Fibroblast of skin of right quadriceps (primary cell): ENCODE results near the gene GNAI2.
A peak's percentile ranks its signal among the peaks of the same experiment; 100 is the strongest.
"Not testable (repeated sequence)": the region's sequence is repeated elsewhere in the genome, so short reads cannot be mapped to it uniquely, and the experiment has no call there.

Experiments
- DNase-seq: peaks from one replicate; pipeline ENCODE4 v3.0.0-alpha.2; 2013

The GNAI2 gene

GRCh38 chr3:50248387-50248786 is 12.4 kb downstream of the GNAI2 start:
- DNase-seq, result no peak

- DNase-seq, result no peak
Observed at GRCh38 chr3:50249457-50249856, 13.5 kb downstream of the GNAI2 start.

GRCh38 chr3:50250514-50250913 is 14.5 kb downstream of the GNAI2 start:
- no peak for DNase-seq

GRCh38 chr3:50251220-50251619 is 15.2 kb downstream of the GNAI2 start:
- peak; percentile 62 for DNase-seq

GRCh38 chr3:50254577-50255250 is 18.7 kb downstream of the GNAI2 start:
- DNase-seq, result no peak

- no peak for DNase-seq
Observed at GRCh38 chr3:50255251-50255615, 19.2 kb downstream of the GNAI2 start.

- no peak for DNase-seq
Observed at GRCh38 chr3:50256978-50257890, 21.2 kb downstream of the GNAI2 start.

- DNase-seq, result no peak
Observed at GRCh38 chr3:50258029-50258680, 22.2 kb downstream of the GNAI2 start.

- DNase-seq, result no peak
Observed at GRCh38 chr3:50258979-50259378, 23.0 kb downstream of the GNAI2 start.

- DNase-seq, result no peak
Observed at GRCh38 chr3:50259432-50260026, 23.5 kb downstream of the GNAI2 start.

- peak; percentile 84 for DNase-seq
Observed at GRCh38 chr3:50260027-50260941, 24.3 kb downstream of the GNAI2 start.

GRCh38 chr3:50260942-50261441 is 25.0 kb downstream of the GNAI2 start:
- DNase-seq, result no peak

- no peak for DNase-seq
Observed at GRCh38 chr3:50261505-50261904, 25.5 kb downstream of the GNAI2 start.

GRCh38 chr3:50262200-50262599 is 26.2 kb downstream of the GNAI2 start:
- DNase-seq, result not testable (repeated sequence)

GRCh38 chr3:50262778-50263177 is 26.8 kb downstream of the GNAI2 start:
- DNase-seq, result no peak

- DNase-seq, result no peak
Observed at GRCh38 chr3:50263478-50264382, 27.7 kb downstream of the GNAI2 start.

GRCh38 chr3:50264383-50264963 is 28.5 kb downstream of the GNAI2 start:
- peak; percentile 98 for DNase-seq

GRCh38 chr3:50264964-50265485 is 29.0 kb downstream of the GNAI2 start:
- DNase-seq, result no peak

- no peak for DNase-seq
Observed at GRCh38 chr3:50265571-50265970, 29.6 kb downstream of the GNAI2 start.

GRCh38 chr3:50266017-50266416 is 30.0 kb downstream of the GNAI2 start:
- no peak for DNase-seq
